Measurements from ENCODE around the gene JAM2. TPM values are rescaled to one million over a fixed set of nuclear protein-coding genes. Genes with fewer than 3 reads are reported as not detected.

JAM2 gene
- total RNA-seq, 2 donors from 2014 or later: 0.33 to 3.4 TPM

DNA sequence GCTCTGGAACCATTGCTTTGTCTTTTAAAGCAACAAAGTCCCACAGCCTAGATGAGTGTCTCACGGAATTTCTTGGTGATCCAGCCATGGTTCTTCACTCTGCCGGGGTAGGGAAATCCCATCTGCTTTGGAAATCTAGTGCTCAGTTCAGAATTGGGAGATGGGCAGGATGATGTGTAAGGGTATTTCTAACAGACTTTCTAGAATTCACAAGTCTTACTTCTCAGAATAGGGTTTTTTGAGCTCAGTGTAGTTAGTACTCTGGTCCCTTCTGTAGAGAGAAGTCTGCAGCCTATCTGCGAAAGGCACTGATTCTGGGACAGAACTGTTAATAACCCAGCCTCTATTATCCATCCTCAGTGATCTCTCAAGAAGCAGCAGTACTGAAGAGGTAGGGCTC lies 121.0 kb downstream of the JAM2 start:
- intact Hi-C loops (cut with DNase I): no loop called here
- no peaks in the 10 kb centered on the region for H3K4me1 ChIP-seq
- WGBS, 2 donors: 91 to 93% methylated on average over 3 of the region's 3 CpGs
- ATAC-seq: no peak
- H3K4me3 ChIP-seq: no peak overlapping the region
- no peaks in the 10 kb centered on the region for H3K9me3 ChIP-seq
- no peak for DNase-seq
- no peaks in the 10 kb centered on the region for H3K27me3 ChIP-seq
- TF ChIP-seq POLR2A (IDR thresholded peaks at IDR 0.05) (no peak), CTCF (IDR thresholded peaks at IDR 0.05) (no peak)
- H3K36me3 ChIP-seq (replicated peaks in 1 of 2; ENCODE audit: insufficient read depth in 1 of 2, low read depth in 2 of 2): peaks cover 0 to 7% of the 10 kb centered on the region in 2 donors
- H3K27ac ChIP-seq: no peak overlapping the region

GRCh38 chr21:25760677-25761076 lies 121.6 kb downstream of the JAM2 start:
- 74 to 88% methylated on average over 1 of the region's 1 CpG for WGBS, 2 donors
- intact Hi-C loops (cut with DNase I): no loop called here
- TF ChIP-seq CTCF (IDR thresholded peaks at IDR 0.05): no peak
- TF ChIP-seq POLR2A (IDR thresholded peaks at IDR 0.05): no peak
- Histone ChIP-seq H3K36me3 (replicated peaks in 1 of 2; ENCODE audit: insufficient read depth in 1 of 2, low read depth in 2 of 2) (peaks cover 0 to 7% of the 10 kb centered on the region in 2 donors), H3K9me3 (no peaks in the 10 kb centered on the region), H3K4me1 (no peaks in the 10 kb centered on the region), H3K27ac (no peak overlapping the region), H3K27me3 (no peaks in the 10 kb centered on the region), H3K4me3 (no peak overlapping the region)
- no peak for DNase-seq
- no peak for ATAC-seq

- no peaks in the 10 kb centered on the region for H3K9me3 ChIP-seq
- intact Hi-C loops (cut with DNase I): no loop called here
- H3K27me3 ChIP-seq: no peaks in the 10 kb centered on the region
- DNase-seq (no peak), ATAC-seq (no peak)
- TF ChIP-seq CTCF (IDR thresholded peaks at IDR 0.05): no peak
- no peak for TF ChIP-seq POLR2A (IDR thresholded peaks at IDR 0.05)
- H3K27ac ChIP-seq: no peak overlapping the region
- H3K4me1 ChIP-seq: no peaks in the 10 kb centered on the region
- 55 to 62% methylated on average over 3 of the region's 3 CpGs for WGBS, 2 donors
- H3K36me3 ChIP-seq (replicated peaks in 1 of 2; ENCODE audit: insufficient read depth in 1 of 2, low read depth in 2 of 2): peaks cover 0 to 7% of the 10 kb centered on the region in 2 donors
- no peak overlapping the region for H3K4me3 ChIP-seq
Measured at GRCh38 chr21:25764065-25764464, 125.0 kb downstream of the JAM2 start.

Other genes starting within 250 kb of the JAM2 start
- 1 to 10 TPM; 4.4 to 6.3 TPM for gene MRPL39, start 31.8 kb upstream of the JAM2 start, total RNA-seq
- gene ATP5PF, start 95.6 kb downstream of the JAM2 start, total RNA-seq: 10 to 100 TPM; 20.4 to 37.6 TPM
- gene GABPA, start 95.7 kb downstream of the JAM2 start, total RNA-seq: 10 to 100 TPM in 1 of 2 donors, 1 to 10 TPM in 1; 8.9 to 11.2 TPM